NCI-H1930 (cell line): Measurements from ENCODE around the gene SERPINA12.
"Not testable (repeated sequence)": the region's sequence is repeated elsewhere in the genome, so short reads cannot be mapped to it uniquely, and the experiment has no call there.

Source experiments
- DNase-seq, 2 experiments: peaks; one replicate each; lab custom pipeline; 2025; lab: John Stamatoyannopoulos, UW

SERPINA12 gene

GRCh38 chr14:94536836-94537235 lies 27.6 kb upstream of the SERPINA12 start:
- no peak for DNase-seq

DNA sequence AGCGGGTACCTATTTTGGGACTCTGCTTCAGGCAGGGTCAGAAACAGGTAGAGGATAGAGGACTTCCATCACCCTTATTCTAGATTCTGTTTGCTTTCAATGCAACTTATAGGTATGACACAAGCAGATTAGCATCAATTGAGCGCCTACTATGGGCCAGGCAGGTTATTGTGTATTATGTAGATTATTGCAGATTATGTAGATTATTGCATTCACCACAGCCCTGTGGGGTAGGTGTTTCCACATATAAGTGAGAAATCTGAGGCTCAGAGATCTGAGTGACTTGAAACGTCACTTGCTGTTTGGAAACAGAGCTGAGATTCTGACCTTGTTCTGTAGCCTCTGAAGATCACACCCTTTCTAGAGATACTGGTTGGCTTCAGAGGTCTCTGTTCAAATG lies 26.2 kb upstream of the SERPINA12 start:
- DNase-seq = no peak

DNA sequence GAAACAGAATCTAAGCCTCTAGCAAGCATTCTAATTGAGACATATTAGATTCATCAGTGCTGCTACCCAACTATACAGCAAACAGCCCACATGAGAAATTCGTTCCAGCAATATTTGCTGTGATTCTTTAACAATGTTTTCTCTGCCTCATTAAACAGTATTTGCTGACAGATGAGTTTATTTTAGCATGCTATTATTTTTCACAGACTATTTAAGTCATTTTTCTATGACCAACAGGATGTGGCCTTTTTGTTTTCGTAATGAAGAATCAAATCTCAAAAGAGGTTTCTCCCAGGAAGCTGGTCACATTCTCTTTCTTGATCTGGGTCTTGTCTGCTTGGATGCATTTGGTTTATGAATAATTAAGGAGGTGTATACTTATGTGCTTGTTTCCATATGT lies 23.2 kb upstream of the SERPINA12 start:
- no peak for DNase-seq

GRCh38 chr14:94531187-94531586 lies 21.9 kb upstream of the SERPINA12 start:
- no peak for DNase-seq

GRCh38 chr14:94524093-94524492 lies 14.8 kb upstream of the SERPINA12 start:
- no peak for DNase-seq

DNA sequence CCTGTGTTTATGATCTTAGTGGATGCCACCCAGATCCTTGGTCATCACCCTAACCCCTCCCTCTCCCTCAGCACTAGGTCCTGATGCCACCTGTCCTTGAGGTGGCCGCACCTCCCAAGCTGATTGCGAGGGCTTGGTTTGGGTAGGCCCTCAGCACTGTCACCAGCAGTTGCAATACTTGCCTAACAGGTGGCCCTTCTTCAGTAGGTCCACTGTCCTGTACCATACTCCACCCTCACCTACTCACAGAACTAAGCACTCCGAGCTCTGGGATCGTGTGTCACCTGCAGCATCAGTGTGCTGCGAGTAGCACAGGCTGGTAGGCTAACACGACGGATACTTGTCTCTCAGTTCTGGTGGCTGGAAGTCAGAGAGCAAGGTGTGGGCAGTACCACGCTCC lies 14.0 kb upstream of the SERPINA12 start:
- DNase-seq = no peak

GRCh38 chr14:94522115-94522724 lies 13.0 kb upstream of the SERPINA12 start:
- DNase-seq = no peak

- DNase-seq = no peak
Observed at GRCh38 chr14:94521375-94522114, 12.3 kb upstream of the SERPINA12 start.

DNA sequence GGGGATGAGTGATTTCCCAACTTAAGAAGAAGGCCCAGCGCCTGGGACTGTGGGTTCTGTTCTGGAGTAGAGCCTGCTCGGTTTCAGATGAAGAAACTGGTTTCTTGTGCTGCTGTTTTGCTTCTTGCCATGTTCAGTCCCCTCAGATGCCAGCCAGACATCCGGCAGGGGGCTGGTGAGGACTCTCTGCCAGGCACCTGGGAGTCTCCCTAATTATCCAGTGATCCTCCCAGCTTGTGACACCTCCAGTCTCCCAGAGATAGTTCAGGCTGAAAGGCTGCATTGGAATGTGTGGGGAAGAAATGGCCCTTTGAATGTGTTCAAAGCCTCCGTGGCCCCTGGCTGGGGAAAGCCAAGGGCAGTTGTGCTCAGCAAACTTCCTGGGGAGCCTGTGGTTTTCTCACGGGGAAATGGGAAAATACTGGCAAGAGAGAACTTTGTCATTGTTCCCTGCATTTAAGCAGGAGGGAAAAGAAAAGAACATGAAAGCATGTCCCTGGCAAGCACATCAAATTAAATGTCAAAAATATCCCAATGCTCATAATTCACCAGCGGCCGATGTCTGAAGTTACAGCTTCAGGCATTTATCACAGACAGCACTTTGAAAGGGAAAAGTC lies 8.5 kb upstream of the SERPINA12 start:
- DNase-seq = no peak

DNA sequence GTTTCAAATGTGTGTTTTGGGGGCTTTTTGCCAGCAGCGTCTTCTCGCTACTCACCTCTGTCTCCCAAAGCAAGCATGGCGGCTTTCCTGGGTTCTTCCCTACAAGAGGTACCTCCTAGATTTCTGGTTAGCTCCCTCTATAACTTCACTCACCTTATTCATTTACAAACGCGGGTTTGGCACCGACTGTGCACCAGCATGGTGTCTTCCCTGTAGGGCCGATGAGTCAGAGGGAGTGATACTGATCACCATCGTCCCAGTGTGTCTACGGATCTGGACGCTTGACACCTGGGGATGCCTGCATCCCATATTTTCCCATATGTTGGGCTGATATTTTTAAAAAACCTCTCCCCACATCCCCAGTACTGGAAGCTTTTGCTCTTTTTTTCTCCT lies 8.0 kb upstream of the SERPINA12 start:
- no peak for DNase-seq

GRCh38 chr14:94515856-94516255 lies 6.6 kb upstream of the SERPINA12 start:
- DNase-seq = no peak

DNA sequence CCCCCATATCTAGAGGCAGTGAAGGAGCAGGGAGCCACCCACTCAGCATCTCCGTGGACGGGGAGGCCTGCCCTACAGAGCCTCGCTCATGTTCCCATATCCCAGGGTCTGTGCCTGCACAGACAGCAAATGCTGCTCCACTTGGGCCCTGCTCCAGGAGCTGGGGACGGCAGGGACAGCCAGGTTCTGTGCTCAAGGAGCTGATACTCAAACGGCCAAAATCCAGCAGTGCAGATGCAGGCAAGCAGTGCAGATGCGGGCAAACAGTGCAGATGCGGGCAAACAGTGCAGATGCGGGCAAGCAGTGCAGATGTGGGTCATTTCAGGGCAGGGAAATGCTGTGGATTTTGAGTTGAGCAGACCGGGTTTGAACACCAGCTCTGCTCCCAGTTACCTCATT lies 6.2 kb upstream of the SERPINA12 start:
- no peak for DNase-seq

- no peak for DNase-seq
Observed at GRCh38 chr14:94514351-94514750, 5.1 kb upstream of the SERPINA12 start.

DNA sequence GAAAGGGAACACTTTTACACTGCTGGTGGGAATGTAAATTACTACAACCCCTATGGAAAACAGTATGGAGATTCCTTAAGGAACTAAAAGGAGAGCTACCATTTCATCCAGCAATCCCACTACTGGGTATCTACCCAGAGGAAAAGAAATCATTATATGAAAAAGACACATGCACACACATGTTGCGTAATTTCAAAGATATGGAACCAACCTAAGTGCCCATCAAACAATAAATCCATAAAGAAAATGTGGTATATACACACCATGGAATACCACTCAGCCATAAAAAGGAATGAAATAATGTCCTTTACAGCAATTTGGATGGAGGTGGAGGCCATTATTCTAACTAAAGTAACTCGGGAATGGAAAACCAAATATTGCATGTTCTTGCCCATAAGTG lies 1.2 kb upstream of the SERPINA12 start:
- DNase-seq = not testable (repeated sequence)

DNA sequence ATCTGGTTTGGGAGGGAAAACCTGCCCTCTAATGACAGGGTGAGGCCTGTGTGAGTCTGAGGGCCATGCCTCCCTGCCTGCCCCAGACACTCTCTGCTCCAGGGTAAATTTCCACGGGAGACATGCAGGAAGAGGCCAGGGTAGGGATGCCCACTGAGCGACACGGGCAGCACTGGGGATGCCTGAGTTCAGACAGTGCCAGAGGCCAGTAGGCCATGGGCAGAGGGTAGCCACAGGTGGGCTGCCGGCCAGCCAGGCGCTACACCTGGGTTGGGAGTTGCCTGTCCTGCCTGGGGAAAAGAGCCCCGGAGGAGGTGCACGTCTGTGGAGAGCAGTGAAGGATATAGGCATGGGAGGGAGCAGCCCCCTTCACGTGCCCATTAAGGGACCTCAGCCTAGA lies 3.6 kb downstream of the SERPINA12 start:
- no peak for DNase-seq

DNA sequence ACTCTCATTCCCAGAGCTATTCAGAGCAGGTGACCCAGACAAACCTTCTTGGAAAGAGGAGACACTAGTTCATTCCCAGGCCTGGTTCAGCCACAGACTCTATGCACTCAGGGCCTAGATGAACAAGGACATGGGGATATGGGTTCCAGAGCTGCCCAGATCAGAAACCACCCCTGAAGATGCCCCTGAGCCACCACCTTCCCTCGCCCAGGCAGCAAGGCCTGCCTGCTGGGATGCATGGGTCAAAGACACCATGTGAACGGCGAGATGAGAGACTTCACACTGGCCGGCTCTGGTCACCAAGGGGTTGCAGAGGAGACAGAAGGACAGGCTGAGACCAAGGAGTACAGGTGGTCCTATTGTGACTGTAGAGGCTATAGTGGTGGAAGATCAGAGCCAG lies 4.1 kb downstream of the SERPINA12 start:
- no peak for DNase-seq

DNA sequence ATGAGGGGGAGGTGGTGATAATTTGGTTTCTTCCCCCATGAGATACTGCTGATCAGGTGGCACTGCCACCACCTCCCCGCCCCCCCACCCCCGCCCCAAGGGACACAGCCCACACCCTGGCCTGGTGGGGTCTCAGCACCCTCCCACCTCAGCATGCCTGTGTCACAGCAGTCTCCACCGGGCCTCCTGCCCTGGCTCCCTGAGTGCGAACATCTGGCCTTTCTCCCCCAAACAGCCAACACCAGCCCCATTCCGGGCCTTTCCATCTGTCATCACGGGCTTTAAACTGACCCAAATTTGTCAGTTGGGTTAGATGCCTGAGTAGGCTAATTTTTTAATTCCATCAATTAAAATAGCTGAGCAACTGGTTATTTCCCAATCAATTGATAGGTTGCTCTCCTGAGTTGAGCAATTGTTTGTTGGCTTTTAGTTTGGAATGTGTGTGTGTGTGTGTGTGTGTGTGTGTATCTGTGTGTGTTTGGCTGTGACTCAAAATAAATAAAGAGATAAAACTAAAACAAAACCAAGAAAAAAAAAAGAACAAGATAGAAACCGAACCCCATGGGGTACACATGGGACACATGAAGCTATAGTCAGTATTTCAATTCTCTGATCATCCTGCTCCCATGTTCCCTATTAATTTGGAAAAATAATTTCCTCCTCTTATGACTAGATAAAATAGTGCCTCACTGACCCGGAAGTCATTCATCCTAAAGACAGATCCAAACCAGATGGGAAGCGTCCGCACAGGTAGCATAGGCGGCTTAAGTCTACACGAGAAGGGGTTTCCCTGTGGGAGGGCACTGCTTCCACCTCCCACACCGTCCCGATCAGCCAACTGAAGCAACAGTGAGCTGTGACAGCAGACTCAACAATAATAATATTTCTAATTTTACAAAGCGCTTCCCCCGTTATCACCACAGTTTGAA lies 7.4 kb downstream of the SERPINA12 start:
- no peak for DNase-seq

DNA sequence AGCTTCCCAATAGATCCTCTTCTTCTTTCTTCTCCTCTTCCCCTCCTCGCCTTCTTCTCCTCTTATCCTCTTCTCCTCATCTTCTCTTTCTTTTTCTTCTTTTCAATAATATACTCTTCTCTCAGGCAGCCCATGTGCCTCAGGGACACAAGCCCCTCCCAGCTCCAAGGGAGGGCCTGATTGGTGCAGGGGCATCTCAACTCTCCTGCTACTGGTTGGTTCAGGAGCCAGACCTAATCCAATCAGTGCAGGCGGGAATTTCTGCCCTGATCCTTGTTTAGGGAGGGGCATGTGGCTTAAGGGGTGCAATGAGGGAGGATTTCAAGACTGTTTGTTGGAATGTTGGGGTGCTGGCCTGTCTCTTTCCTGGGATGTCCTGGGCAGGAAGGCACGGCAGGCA lies 9.0 kb downstream of the SERPINA12 start:
- DNase-seq = no peak

- no peak for DNase-seq
Observed at GRCh38 chr14:94499673-94500072, 9.6 kb downstream of the SERPINA12 start.

DNA sequence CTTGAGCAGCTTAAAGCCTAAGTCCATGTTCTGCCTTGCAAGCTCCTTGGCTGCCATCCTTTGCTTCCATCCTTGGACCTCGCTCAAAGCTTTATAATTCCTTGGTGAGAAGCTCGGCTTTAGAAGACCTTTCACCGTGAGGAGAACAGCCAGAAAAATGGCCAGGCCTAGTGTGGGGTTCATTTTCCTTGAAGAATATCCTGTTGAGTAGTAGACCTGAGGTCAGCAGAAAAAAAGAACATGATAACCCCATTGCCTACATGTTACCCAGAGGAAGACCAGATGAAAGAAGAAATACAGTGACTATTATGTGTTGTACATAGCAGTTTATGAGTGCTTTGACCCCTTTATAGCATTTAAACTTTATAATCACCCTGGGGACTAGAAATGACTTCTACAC lies 11.1 kb downstream of the SERPINA12 start:
- no peak for DNase-seq

GRCh38 chr14:94494085-94494484 lies 15.2 kb downstream of the SERPINA12 start:
- DNase-seq = no peak

DNA sequence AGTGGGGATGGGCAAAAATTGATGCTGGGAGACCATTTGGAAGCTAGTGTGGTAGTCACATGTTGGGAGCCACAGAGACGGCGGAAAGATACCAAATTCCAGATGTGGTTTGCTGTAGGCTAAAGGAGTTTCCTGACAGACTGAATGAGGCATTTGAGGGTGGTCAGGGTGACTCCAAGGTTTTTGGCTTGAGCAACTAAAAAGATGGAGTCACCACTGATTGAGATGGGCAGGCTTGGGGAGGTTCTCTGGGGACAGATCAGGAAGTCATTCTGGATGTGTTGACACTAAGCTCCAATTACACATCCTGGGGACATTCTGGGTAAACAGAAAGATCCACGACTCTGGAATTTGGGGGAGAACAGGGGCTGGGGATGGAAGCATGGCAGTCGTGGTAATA lies 17.8 kb downstream of the SERPINA12 start:
- no peak for DNase-seq
